Germinal center (tissue), 1 donor: ENCODE data around the gene BFSP2.
A peak's percentile ranks its signal among the peaks of the same experiment; 100 is the strongest.

ENCODE experiments used
- DNase-seq: peaks from one replicate; pipeline ENCODE4 v3.0.0; 2012; ENCODE audit warnings: mixed read lengths, low spot score

BFSP2 gene

DNA sequence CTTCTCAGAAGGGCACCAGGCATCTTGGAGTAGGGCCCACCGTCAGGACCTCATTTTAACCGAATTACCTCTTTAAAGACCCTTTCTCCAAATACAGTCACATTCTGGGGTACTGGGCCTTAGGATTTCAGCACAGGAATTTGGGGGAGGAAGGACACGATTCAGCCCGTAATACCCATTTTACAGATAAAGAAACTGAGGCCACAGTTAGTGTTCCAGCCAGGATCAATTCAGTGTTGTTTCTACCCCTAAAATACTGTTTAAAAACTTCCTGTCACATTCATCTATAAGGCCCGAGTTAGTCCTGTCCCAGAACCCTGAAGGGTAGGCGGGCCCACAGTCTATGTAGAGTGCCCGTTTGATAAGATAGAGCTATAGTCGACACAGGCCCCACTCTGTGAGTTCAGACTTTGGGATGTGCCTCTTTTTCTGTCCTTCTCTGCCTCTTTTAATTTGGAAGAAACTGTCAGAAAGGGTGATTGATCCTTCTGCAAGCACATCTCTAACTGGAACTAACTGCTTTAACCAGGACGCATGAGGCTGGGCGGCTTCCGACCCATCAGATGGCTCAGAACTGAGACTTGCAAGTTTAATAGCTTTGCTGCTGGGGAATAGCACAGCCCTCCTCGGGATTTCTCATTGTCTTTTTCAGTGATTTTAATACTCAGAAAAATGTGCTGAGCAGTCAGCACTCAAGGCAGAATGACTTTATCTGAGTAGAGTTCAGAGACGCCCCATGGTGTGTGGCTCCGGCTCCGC is 19.5 kb downstream of the BFSP2 start:
- DNase-seq = no peak

DNA sequence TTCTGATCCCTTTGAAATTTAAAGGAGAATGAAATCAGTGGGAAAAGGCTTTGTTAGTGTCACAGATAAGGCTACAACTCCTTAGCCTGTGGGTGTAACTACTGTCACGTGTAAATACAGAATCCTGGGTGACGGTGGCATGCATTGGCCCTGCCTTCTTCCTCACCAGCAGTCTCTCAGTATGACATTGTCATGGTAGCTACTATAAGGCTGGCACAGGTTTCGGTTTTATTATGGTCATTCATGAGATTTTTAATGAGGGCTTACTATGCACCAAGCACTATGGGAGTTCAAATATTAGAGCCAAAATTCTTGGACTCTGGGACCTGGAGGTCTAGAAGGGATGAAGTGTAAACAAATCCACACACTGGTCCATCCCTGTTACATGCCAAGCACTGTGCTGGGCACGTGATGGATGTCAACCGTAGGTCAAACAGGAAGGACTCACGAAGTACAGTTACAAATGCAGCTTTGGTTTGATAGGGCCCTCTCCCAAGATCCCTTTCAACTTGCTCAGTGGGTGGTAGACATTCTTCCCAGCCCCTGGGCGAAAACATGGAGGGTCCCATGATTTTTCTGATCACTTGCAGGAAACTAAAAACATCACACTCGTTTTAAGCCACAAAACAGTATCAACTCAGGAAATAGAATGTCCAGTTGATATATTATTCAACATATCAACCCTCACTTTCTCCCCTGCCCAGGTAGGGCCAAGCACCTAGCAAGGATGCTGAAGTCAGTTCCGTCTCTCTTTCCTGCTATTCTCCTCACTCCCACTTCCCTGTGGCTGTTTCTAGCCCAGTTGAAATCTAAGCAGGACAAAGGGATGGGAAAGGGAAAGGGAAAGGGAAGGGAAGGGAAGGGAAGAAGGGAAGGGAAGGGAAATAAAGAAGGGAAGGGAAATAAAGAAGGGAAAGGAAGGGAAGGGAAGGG is 25.3 kb downstream of the BFSP2 start:
- peak; percentile 23 for DNase-seq

DNA sequence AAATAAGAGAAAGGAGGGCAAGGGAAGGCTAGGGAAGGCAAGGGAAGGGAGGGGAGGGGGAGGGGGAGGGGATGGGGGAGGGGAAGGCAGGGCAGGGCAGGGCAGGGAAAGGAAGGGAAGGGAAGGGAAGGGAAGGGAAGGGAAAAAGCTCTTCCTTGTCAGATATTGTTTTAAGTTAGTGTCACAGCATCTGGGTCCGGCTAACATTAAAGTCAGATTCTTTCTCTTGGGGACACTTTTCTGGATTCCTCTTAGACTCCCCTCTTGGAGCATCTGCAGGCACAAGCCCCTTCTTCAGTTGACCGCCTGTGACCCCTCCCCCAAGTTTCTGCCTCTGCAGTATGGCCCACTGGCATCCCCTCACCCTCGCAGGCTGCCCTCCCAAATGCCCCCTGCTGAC is 26.0 kb downstream of the BFSP2 start:
- no peak for DNase-seq

DNA sequence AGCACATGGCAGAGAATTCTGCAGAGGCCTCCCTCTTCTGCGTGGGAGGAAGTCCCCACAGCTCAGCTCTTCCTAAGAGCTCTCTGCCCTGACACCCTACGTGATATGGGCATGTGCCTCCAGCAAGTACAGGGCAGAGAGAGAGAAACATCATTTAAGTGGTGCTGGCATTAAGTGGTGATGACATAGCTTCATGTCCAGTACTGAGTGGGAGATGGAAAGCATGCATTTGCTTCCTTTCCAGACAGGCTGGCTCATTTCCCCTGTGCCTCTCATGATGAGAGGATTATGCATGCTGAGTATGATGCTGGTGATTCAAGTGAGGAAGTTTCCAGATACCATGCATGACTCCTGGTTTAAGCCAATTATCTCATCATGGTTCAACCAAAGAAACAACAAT is 26.9 kb downstream of the BFSP2 start:
- no peak for DNase-seq

DNA sequence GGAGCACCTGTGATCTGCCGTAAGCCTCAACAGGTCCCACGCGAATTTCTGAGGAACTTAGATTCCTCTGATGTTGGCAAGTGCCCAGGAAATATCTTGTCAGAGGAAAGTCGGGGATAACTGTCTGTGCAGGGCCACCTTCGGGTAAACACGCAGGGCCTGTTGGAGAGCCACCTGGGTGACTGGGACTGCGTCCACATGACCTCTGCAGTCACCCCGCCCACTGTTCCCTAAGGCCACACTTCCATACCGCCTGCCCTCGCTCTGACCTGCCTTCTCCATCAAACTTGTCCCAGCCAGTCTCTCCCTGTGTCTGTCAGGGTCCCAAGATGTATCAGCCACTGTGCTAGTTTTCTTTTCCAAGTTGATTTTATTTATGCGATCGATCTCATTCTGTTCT is 28.7 kb downstream of the BFSP2 start:
- DNase-seq = no peak

DNA sequence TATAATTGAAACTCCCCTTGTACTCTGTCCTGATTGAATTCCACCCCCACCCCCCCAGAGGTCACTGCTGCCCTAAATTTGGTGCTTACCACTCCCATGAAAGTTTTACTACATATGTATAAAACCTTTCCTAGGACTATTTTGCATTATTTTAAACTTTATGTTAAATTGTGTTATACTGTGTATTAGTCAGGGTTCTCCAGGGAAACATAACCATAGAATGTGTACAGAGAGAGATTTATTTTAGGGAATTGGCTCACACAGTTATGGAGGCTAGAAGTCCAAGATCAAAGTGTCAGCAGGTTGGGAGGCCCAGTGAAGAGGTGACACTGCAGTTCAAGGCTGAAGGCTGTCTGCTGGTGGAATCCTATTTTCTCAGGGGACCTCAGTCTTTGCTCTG is 29.2 kb downstream of the BFSP2 start:
- DNase-seq = no peak

DNA sequence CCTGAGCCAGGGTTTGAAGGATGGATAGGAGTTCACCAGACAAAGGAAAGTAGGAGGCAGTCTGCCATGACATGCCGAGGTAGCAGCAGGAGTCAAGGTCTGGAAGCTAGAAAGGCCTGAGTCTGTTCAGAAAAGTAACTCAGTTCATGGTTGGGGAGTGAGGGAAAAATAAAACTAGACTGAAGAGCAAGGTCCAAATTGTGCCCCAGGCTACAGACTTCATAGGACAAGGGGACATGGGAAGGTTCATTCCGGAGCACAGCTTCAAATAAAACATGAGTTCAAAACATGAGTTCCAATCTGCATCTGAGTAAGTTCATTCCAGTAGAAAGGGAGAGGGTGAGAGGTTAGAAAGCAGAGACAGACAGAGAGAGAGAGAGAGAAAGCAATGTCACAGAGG is 39.7 kb downstream of the BFSP2 start:
- DNase-seq = no peak

DNA sequence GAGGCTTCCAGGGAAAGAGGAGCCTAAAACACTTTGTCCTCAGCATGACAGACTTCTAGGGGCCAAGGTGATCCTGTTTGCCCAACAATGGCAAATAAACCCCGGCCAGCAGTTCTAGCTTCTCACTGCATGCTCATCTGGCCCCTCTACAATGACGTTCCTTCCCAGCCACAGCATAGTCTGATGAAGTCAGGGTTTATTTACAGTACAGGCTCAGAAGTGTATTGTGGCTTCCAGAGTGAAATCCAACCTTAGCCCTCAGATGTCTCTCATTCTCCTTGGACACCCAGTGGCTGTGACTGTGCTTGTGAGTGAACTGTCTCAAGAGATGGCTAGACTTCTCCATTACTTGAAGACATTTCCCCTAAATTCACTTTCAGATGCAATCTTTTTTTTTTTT is 40.8 kb downstream of the BFSP2 start:
- no peak for DNase-seq

DNA sequence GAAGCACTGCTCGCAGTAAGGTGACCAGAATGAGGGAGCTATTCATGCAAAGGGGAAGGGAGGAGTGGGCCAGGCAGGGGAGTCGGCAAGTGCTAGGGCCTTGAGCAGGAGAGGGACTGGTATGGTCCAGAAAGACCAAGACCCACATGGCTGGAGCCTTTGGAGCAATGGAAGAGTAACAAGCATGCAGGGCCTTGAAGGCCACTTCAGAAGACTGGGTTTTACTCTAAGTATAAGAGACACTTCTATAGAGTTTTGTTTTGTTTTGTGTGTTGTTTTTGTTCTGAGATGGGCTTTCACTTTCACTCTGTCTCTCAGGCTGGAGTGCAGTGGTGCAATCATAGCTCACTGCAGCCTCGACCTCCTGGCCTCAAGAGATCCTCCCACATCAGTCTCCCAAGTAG is 42.0 kb downstream of the BFSP2 start:
- DNase-seq = peak; percentile 17

DNA sequence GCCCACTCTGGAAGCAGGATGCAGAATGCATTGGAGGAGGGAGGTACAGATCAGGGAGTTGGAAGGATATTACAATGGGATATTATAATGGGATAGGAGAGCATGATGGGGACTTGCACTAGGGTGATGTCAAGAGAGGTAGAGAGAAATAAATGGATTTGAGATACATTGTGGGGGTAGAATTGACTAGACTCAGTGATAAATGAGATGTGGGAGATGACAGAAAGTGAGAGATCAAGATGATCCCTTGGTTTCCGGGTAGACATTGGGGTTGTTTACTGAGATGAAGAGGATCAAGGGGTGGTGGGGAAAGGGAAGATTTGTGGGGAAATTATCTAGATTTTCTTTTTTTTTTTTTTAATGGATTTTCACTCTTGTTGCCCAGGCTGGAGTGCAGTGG is 42.7 kb downstream of the BFSP2 start:
- DNase-seq = no peak

DNA sequence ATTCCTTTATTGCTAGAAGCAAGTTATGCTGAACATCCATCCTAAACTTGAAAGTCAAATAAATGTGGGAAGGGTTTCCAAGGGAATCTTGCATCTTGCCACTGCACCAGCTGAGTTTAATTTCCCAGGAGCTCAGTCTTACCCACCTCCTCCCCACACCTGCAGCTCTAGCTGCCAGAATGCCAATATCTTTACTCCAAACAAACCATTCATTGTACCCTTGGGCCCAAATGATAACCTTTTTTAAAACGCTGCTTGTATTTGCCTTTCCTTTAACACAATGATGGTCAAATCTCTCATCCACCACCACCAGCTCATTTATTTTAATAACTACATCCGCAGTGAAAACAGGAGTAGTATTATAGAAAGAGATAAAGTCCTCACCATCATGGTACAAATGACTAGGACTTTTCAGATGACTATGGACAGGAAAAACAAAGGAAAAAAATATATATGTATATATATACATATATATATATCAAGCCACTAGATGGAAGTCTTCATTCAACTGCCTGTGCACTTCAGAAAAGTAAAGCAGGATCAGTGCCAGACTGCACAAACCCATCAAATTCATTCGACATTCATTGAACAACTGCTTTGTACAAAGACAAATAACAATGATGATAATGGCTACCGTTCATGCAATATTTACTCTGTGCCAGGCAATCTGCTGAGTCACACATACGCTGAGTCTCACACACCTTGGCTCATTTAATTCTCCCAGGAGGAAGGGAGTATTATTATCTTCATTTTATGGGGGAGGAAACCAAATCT is 44.0 kb downstream of the BFSP2 start:
- DNase-seq = no peak

DNA sequence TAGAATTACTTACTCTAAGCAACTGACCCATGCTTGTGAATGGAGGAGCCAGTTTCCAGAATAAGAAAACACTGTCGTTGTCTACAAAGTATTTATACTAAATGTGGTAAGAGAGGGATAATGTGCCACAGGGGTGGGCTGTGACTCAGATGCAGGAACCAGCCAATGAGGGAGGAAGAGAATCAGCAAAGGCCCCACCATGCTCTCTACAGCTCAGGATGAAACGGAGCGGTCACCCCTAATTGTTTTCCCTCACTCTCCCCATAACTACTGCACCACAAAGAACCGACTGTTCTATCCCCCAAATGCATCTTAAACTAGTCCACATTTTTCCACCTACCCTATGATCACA is 44.5 kb downstream of the BFSP2 start:
- DNase-seq = no peak

DNA sequence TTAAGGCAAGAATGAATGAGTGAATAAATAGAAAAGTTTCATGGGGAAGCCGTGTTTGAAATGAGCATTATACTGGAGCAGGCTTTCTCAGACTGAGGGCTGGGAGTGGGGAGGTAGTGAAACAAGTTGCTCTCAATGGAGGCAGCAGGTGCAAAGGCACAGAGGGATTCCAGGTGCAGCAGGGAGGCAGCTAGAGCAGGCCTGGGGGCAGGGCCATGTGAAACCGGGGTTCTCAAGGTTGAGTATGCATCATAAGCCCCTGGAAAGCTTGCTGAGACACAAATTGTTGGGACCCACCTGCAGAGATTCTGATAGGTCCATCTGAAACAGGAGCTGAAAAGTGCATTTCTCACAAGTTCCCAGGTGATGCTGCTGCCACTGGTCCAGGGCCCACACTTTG is 45.3 kb downstream of the BFSP2 start:
- DNase-seq = peak; percentile 30

DNA sequence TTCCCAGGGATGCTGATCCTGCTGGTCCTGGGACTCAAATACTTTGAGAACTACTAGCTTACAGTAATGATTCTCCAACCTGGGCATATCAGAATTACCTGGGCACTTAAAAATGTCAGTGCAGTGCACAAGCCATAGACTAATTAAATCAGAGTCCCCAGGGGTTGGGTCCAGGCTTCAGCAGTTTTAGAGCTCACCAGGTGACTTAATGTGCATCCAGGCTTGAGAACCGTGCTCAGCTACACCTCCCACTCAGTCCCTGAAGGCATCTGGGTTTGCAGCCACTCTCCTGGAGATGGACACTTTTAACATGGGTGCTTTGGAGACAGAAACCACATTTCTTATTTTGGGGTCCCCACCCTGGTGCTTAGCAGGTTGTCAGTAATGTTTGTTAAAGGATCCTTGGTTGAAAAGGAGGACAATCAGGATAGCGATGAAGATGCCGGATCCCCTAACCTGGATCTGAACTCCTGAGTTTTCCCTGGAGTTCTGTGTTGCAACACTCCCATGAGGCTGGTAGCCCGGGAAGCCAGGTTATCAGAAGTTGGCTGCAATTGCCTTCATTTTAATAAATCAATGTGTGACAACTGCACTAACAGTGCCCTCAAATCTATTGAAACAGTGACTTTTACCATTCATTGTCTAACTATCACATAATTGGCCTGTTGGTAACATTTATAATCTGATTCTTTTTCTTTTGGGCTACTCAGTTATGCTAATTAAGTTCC is 48.1 kb downstream of the BFSP2 start:
- peak; percentile 80 for DNase-seq

DNA sequence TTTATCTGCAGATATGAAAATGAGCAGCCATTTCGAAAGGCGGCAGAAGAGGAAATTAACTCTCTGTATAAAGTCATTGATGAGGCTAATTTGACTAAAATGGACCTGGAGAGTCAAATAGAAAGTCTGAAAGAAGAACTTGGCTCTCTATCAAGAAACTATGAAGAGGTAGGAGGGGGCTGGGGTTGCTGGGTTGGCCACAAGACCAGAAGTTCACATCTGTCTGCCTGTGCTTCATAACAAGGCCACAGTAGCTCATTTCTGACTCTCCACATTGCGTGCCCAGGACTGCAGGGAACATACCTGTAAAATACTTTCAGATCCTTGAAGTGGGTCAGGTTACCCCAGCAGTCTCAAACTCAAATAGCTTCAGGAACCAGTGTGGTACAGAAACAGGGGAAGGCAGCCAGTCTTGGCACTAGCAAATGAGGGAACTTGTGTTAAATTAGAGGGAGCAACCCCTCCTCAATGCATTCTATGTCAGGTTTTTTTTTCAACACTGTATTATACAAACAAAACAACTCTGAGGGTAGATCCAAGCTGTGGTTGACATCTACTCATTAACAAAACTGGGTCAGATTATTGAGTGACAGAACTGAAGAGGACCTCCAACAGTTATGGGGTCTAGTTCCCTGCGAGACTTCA is 48.7 kb downstream of the BFSP2 start:
- peak; percentile 86 for DNase-seq

DNA sequence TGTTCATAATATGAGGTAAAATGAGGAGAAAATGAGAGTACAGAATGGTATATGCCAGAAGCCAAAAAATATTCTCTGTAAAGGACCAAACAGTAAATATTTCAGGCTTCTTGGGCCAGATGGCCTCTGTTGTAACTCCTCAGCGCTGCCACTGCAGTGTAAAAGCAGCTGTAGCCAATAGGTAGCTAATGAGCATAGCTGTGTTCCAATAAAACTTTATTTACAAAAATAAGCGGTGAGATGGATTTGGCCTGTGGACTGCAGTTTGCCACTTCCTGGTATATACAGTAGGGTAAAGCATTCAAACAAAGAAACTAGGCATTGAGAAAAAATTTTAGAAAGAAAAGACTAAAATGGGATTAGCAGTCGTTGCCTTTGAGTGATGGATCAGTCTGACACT is 51.5 kb downstream of the BFSP2 start:
- no peak for DNase-seq

DNA sequence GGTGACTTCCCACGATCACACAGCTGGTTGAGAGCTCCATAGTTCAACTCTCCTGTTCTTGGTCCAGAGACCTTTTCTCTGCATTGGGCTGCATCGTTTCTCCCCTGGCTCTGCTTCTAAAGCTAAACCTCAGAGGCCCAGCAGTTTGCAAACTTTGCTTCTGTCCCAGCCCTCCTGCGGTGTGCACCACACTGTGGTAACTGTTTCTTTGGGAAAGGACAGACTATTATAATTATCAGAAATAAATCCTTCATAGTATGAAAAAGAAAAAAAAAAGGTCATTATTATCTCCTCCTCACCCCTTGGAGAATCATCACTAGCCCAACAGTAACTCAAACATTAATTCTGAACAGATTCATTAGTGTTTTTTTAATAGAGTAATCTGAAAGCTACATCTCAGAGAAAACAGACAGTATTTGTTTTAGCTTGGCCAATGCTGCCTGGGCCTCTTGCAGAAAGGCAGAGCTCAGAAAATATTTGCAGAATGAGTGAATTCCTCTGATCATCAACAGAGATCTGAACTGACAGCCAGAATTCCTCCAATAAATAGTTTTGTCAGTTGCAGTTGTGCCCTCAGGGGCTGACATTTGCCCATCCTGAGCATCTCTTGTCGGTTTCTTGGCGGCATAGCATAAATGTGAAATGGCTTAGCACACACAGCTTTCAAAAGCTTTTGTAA is 52.9 kb downstream of the BFSP2 start:
- DNase-seq = no peak

DNA sequence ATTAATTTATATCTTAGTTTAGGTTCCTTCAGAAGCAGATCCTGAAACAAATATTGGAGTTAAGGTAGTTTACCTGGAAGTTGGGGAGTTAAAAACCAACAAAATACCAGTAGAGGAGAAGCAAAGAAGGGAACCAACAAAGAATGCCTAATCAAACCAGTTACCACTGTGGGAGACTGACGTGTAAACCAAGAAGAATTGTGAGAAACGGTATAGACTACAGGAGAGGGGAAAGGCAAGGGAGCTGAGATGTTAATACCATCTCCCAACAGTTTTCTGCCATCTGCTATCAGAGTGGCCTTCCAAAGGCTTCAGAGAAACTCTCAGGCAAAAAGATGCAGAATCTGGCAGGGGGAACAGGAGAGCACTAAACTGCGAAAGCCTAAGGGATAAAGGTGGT is 53.5 kb downstream of the BFSP2 start:
- DNase-seq = no peak

DNA sequence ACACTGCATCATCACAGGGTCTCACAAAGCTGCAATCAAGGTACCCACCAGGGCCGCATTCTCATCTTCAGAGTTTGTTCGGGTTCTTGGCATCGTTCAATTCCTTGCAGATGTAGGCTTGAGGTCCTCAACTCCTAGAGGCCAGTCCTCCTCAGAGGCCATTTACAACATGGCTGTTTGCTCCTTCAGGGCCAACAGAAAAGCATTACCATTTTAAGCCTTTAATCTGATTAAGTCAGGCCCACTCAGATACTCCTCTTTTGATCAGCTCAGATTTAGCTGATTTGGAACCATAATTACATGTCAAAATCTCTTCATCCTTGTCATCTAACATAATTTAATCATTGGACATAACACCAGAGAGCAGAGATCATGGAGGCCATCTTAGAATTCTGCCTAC is 55.4 kb downstream of the BFSP2 start:
- no peak for DNase-seq

DNA sequence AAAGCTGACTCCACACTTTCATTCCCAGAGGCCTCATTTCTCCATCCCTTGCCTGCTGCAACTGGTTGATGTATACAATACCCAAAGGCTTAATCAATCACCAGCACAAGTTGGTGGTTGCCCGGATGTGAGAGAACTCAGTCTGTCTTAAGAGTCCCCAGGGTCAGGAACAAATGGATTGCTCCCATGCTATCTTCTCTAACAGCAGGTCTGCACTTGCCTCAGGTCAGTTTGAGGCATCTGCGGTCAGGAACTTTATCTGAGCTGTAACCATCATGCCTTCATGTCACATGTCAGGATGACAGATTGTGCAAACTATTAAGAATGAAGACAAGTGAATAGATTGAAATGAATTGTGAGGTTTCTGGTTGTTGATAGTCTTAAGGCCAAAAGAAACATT is 56.1 kb downstream of the BFSP2 start:
- DNase-seq = no peak

DNA sequence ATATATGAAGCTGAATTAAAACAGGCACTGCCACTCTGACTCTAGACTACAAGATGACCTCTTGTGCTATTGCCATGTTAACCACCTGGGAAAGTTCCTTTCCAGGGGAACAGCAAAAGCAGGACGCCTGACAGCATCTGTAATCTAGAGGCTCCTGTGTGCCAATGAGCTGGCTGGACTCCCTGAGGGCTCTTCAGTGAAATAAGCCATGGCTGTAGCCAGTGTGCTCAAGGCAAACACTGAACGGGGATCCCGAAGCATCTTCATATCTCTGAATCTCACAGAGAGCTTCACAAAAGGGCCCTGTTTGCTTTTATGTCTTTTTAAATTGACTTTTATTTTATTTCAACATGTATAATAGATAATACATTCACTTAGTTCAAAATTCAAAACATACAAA is 57.2 kb downstream of the BFSP2 start:
- no peak for DNase-seq
